HEK293 (cell line): Measurements from ENCODE around the gene NDUFS8.

Experiments
- CTCF ChIA-PET: fragments of 350-600 bp; formaldehyde crosslinking; extraction: SDS; loops from one replicate; lab custom pipeline; 2021; ENCODE audit warnings: antibody characterized with exemption; lab: Yijun Ruan, JAX
- POLR2A ChIA-PET: fragments of 300-600 bp; formaldehyde crosslinking; extraction: SDS; loops from one replicate; lab custom pipeline; 2020; ENCODE audit warnings: antibody characterized with exemption, inconsistent platforms; lab: Yijun Ruan, JAX
- H3K27ac ChIP-seq: fragments of 200-500 bp; sonication (Bioruptor generic); 2 replicates; pipeline ENCODE4 v1.5.1; 2014; ENCODE audit warnings: low read depth, low read length, control low read depth, inconsistent platforms; ENCODE audit errors: extremely low read depth
- H3K36me3 ChIP-seq, 2 experiments: fragments of 200-500 bp in 1 of 2; sonication (Bioruptor generic) in 1 of 2; 1 replicate in 1 of 2; 2 replicates in 1 of 2; pipeline ENCODE4 v1.5.1; 2014 to 2017; ENCODE audit warnings: inconsistent platforms in 2 of 2, low read length in 2 of 2; ENCODE audit not compliant: control insufficient read depth in 2 of 2, insufficient read depth in 1 of 2
- H3K4me1 ChIP-seq: fragments of 200-500 bp; sonication (Bioruptor generic); 2 replicates; pipeline ENCODE4 v1.5.1; 2014; ENCODE audit warnings: mild to moderate bottlenecking, low read length, inconsistent platforms; ENCODE audit not compliant: control insufficient read depth, insufficient read depth
- H3K4me3 ChIP-seq: 2 replicates; pipeline ENCODE4 v1.5.1; 2011; ENCODE audit warnings: low read depth, mild to moderate bottlenecking, control low read depth, low read length, moderate library complexity
- H3K9me3 ChIP-seq: fragments of 200-500 bp; sonication (Bioruptor generic); 2 replicates; pipeline ENCODE4 v1.5.1; 2014; ENCODE audit warnings: low read depth, low read length, inconsistent platforms; ENCODE audit not compliant: control insufficient read depth, insufficient read depth
- GLI4 ChIP-seq: fragments of 450-650 bp; formaldehyde crosslinking; IDR thresholded peaks from 2 replicates; pipeline ENCODE4 v1.5.1; 2016; ENCODE audit warnings: missing biosample characterization, missing genetic modification characterization
- KLF1 ChIP-seq: fragments of 450-650 bp; formaldehyde crosslinking; IDR thresholded peaks from 2 replicates; pipeline ENCODE4 v1.5.1; 2016; ENCODE audit warnings: missing biosample characterization, missing genetic modification characterization
- KLF16 ChIP-seq: fragments of 450-650 bp; formaldehyde crosslinking; IDR thresholded peaks from 2 replicates; pipeline ENCODE4 v1.5.1; 2017; ENCODE audit warnings: missing biosample characterization, missing genetic modification characterization
- KLF7 ChIP-seq: fragments of 450-650 bp; formaldehyde crosslinking; IDR thresholded peaks from 2 replicates; pipeline ENCODE4 v1.5.1; 2016; ENCODE audit warnings: missing biosample characterization, missing genetic modification characterization, borderline replicate concordance
- RBAK ChIP-seq: fragments of 450-650 bp; formaldehyde crosslinking; IDR thresholded peaks from 2 replicates; pipeline ENCODE4 v1.5.1; 2016; ENCODE audit warnings: missing biosample characterization, missing genetic modification characterization
- SETDB1 ChIP-seq: IDR thresholded peaks from one replicate; pipeline ENCODE4 v1.6.1; 2017; ENCODE audit warnings: mild to moderate bottlenecking, low read length, moderate library complexity, mixed read lengths; ENCODE audit not compliant: insufficient read length
- ZBTB21 ChIP-seq: fragments of 450-650 bp; formaldehyde crosslinking; IDR thresholded peaks from 2 replicates; pipeline ENCODE4 v1.5.1; 2017; ENCODE audit warnings: missing biosample characterization, missing genetic modification characterization
- ZBTB8A ChIP-seq: fragments of 450-650 bp; formaldehyde crosslinking; IDR thresholded peaks from 2 replicates; pipeline ENCODE4 v1.5.1; 2016; ENCODE audit warnings: missing biosample characterization, missing genetic modification characterization
- ZFHX2 ChIP-seq: fragments of 450-650 bp; formaldehyde crosslinking; conservative IDR thresholded peaks from 2 replicates; pipeline ENCODE4 v1.5.1; 2016; ENCODE audit warnings: missing biosample characterization, missing genetic modification characterization
- ZNF214 ChIP-seq: fragments of 450-650 bp; formaldehyde crosslinking; IDR thresholded peaks from 2 replicates; pipeline ENCODE4 v1.5.1; 2017; ENCODE audit warnings: missing biosample characterization, mild to moderate bottlenecking, missing genetic modification characterization, borderline replicate concordance
- ZNF37A ChIP-seq: fragments of 450-650 bp; IDR thresholded peaks from 2 replicates; pipeline ENCODE4 v1.5.1; 2018; ENCODE audit warnings: missing biosample characterization, missing genetic modification characterization
- ZNF571 ChIP-seq: fragments of 450-650 bp; formaldehyde crosslinking; IDR thresholded peaks from 2 replicates; pipeline ENCODE4 v1.5.0; 2017; ENCODE audit warnings: missing biosample characterization, missing genetic modification characterization
- ZNF670 ChIP-seq: fragments of 450-650 bp; formaldehyde crosslinking; IDR thresholded peaks from 2 replicates; pipeline ENCODE4 v1.5.1; 2016; ENCODE audit warnings: missing biosample characterization, missing genetic modification characterization, low read depth
- ZNF677 ChIP-seq: fragments of 450-650 bp; IDR thresholded peaks from 2 replicates; pipeline ENCODE4 v1.5.0; 2018; ENCODE audit warnings: missing biosample characterization, mild to moderate bottlenecking, missing genetic modification characterization, moderate library complexity
- TF ChIP-seq, protein P1 (sequence below): fragments of 450-650 bp; formaldehyde crosslinking; IDR thresholded peaks from 2 replicates; pipeline ENCODE4 v1.5.1; 2016; ENCODE audit warnings: missing biosample characterization, missing genetic modification characterization
- TF ChIP-seq, protein P2 (sequence below): fragments of 450-650 bp; formaldehyde crosslinking; conservative IDR thresholded peaks from 2 replicates; pipeline ENCODE4 v1.5.1; 2016; ENCODE audit warnings: low read depth, missing biosample characterization, missing genetic modification characterization
- TF ChIP-seq, protein P3 (sequence below): fragments of 450-650 bp; formaldehyde crosslinking; IDR thresholded peaks from 2 replicates; pipeline ENCODE4 v1.5.1; 2016; ENCODE audit warnings: missing biosample characterization, missing genetic modification characterization
- TF ChIP-seq, protein P4 (sequence below): fragments of 450-650 bp; formaldehyde crosslinking; IDR thresholded peaks from 2 replicates; pipeline ENCODE4 v1.5.1; 2016; ENCODE audit warnings: missing biosample characterization, missing genetic modification characterization

Gene NDUFS8

DNA sequence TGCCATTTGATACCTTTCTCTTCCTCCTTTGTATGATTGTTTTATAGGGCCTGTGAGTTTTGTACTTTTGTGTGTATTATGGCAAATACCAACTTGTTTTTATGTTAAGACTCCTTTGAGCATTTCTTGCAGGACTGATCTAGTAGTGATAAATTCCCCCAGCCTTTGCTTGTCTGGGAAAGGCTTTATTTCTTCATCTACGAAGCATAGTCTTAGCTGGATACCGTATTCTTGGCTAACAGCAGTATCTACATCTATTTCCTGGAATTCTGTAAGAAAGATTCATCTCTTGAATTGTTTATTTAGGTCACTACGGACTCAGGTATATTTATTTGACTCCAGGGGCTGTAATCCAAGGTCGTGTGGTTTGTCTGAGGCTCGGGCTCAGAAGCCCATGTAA is 6.0 kb upstream of the NDUFS8 start:
- no peak overlapping the region for H3K27ac ChIP-seq
- no peak for TF ChIP-seq ZBTB8A (tag by site-specific recombination)
- no peak for TF ChIP-seq GLI4 (tag by site-specific recombination)
- TF ChIP-seq SETDB1, result peak; percentile 96
- 0 out of 2 replicates have a peak, but pooled peaks have one; percentile 19 for TF ChIP-seq ZNF677 (tag by site-specific recombination)
- TF ChIP-seq RBAK (tag by site-specific recombination), result no peak
- no peak for TF ChIP-seq ZNF571
- no peak for TF ChIP-seq ZNF214 (tag by site-specific recombination)
- no peak for TF ChIP-seq ZNF670 (tag by site-specific recombination)
- POLR2A ChIA-PET, result interaction anchor here (1.0 to 1.3 kb wide), 2 partner anchors 14 to 16 kb away, joined by 3 to 4 read pairs; partner anchors contain the start of gene ALDH3B1
- no peaks in the 10 kb centered on the region for H3K9me3 ChIP-seq
- H3K4me1 ChIP-seq, result no peaks in the 10 kb centered on the region
- H3K4me3 ChIP-seq, result no peak overlapping the region
- CTCF ChIA-PET, result interaction anchor here (0.6 kb wide), 1 partner anchor 86 kb away, joined by 3 read pairs; no protein-coding TSS in a partner anchor
- H3K36me3 ChIP-seq, result peaks cover 0 to 18% of the 10 kb centered on the region in 2 experiments; a peak in 1 of 3 replicates

DNA sequence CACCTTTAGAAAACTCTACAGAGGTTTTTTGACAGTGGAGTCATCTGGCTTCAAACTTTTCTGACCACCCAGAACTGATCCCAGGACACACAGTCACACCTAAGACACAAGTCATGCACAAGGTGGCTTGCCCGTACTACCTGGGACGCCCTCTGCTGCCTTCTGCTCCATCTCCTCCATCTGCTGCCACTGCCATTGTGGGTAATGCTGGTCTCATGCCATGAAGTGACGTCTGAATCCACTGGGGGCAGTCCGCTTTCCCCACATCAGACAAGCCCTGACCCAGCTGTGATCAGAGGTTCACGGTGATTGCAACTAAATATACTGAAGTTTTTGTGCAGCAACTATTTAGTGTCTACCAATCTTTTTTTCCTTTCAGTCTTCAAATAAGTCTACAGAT is 5.4 kb upstream of the NDUFS8 start:
- TF ChIP-seq, protein P1, sequence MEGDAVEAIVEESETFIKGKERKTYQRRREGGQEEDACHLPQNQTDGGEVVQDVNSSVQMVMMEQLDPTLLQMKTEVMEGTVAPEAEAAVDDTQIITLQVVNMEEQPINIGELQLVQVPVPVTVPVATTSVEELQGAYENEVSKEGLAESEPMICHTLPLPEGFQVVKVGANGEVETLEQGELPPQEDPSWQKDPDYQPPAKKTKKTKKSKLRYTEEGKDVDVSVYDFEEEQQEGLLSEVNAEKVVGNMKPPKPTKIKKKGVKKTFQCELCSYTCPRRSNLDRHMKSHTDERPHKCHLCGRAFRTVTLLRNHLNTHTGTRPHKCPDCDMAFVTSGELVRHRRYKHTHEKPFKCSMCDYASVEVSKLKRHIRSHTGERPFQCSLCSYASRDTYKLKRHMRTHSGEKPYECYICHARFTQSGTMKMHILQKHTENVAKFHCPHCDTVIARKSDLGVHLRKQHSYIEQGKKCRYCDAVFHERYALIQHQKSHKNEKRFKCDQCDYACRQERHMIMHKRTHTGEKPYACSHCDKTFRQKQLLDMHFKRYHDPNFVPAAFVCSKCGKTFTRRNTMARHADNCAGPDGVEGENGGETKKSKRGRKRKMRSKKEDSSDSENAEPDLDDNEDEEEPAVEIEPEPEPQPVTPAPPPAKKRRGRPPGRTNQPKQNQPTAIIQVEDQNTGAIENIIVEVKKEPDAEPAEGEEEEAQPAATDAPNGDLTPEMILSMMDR (tag by site-specific recombination), result peak; percentile 32; the same call in 1 of the 2 replicates
- TF ChIP-seq, protein P2, sequence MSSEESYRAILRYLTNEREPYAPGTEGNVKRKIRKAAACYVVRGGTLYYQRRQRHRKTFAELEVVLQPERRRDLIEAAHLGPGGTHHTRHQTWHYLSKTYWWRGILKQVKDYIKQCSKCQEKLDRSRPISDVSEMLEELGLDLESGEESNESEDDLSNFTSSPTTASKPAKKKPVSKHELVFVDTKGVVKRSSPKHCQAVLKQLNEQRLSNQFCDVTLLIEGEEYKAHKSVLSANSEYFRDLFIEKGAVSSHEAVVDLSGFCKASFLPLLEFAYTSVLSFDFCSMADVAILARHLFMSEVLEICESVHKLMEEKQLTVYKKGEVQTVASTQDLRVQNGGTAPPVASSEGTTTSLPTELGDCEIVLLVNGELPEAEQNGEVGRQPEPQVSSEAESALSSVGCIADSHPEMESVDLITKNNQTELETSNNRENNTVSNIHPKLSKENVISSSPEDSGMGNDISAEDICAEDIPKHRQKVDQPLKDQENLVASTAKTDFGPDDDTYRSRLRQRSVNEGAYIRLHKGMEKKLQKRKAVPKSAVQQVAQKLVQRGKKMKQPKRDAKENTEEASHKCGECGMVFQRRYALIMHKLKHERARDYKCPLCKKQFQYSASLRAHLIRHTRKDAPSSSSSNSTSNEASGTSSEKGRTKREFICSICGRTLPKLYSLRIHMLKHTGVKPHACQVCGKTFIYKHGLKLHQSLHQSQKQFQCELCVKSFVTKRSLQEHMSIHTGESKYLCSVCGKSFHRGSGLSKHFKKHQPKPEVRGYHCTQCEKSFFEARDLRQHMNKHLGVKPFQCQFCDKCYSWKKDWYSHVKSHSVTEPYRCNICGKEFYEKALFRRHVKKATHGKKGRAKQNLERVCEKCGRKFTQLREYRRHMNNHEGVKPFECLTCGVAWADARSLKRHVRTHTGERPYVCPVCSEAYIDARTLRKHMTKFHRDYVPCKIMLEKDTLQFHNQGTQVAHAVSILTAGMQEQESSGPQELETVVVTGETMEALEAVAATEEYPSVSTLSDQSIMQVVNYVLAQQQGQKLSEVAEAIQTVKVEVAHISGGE (tag by site-specific recombination), result no peak
- POLR2A ChIA-PET, result interaction anchor here (1.0 to 1.3 kb wide), 2 partner anchors 15 kb away, joined by 3 to 4 read pairs; partner anchors contain the start of gene ALDH3B1
- peaks cover 0 to 18% of the 10 kb centered on the region in 2 experiments; a peak in 1 of 3 replicates for H3K36me3 ChIP-seq

DNA sequence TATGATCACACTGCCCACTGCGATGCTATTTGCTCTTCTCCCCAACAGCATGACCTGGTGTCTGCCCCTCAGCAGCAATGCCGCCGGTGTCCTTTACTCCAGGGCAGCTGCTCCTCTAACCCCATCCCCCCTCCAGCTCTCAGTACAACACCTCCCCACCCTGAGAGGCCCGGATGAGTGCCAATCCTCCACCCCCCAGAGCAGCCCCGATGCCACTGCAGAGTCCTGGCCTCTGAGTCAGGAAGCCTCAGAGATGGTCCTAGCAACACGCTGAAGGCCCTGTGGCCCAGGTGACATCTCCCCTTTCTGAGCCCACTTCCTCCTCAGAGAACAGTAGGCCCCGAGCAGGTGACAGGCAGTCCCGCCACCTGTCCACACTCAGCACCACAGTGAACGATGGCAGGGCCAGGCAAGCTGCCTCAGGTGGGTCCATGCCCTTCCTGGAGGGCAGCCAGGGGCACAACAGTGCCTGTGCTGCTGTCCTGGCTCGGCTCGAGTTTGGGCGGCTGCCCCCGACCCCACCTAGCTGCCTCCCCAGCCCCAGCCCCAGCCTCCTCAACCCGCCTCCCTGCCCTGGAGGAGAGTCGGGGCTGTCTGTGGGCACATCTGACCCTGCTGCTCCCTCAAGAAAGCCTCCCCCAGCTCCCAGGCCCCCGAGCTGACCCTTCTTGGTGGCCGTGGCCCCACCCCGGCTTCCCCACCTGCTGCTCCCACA is 3.9 kb upstream of the NDUFS8 start:
- no peak overlapping the region for H3K4me3 ChIP-seq
- no peak for TF ChIP-seq KLF1 (tag by site-specific recombination)
- TF ChIP-seq, protein P3, sequence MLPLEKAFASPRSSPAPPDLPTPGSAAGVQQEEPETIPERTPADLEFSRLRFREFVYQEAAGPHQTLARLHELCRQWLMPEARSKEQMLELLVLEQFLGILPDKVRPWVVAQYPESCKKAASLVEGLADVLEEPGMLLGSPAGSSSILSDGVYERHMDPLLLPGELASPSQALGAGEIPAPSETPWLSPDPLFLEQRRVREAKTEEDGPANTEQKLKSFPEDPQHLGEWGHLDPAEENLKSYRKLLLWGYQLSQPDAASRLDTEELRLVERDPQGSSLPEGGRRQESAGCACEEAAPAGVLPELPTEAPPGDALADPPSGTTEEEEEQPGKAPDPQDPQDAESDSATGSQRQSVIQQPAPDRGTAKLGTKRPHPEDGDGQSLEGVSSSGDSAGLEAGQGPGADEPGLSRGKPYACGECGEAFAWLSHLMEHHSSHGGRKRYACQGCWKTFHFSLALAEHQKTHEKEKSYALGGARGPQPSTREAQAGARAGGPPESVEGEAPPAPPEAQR (tag by site-specific recombination), result no peak
- TF ChIP-seq ZNF37A, result no peak
- TF ChIP-seq ZFHX2 (tag by site-specific recombination), result no peak
- TF ChIP-seq KLF16 (tag by site-specific recombination), result no peak
- TF ChIP-seq, protein P4, sequence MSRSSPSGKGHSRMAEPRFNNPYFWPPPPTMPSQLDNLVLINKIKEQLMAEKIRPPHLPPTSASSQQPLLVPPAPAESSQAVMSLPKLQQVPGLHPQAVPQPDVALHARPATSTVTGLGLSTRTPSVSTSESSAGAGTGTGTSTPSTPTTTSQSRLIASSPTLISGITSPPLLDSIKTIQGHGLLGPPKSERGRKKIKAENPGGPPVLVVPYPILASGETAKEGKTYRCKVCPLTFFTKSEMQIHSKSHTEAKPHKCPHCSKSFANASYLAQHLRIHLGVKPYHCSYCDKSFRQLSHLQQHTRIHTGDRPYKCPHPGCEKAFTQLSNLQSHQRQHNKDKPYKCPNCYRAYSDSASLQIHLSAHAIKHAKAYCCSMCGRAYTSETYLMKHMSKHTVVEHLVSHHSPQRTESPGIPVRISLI, result no peak
- TF ChIP-seq KLF7, result no peak
- TF ChIP-seq ZBTB21 (tag by site-specific recombination), result no peak
- POLR2A ChIA-PET, result interaction anchor here (2.1 kb wide), 1 partner anchor 17 kb away, joined by 5 read pairs; the partner anchor contains the start of gene ALDH3B1
- peaks cover 0 to 18% of the 10 kb centered on the region in 2 experiments; a peak in 1 of 3 replicates for H3K36me3 ChIP-seq
- no peak overlapping the region for H3K27ac ChIP-seq
- H3K9me3 ChIP-seq, result no peaks in the 10 kb centered on the region
- H3K4me1 ChIP-seq, result no peaks in the 10 kb centered on the region
- CTCF ChIA-PET, result interaction anchor here (0.6 to 0.7 kb wide), 2 partner anchors 17 to 71 kb away, joined by 3 to 4 read pairs; partner anchors contain the start of gene ALDH3B1

More for the DNA sequence above, 5.4 kb upstream of the NDUFS8 start:
- H3K9me3 ChIP-seq, result no peaks in the 10 kb centered on the region
- CTCF ChIA-PET, result interaction anchor here (0.6 kb wide), 1 partner anchor 291 kb away, joined by 3 read pairs; no protein-coding TSS in a partner anchor
- H3K4me1 ChIP-seq, result no peaks in the 10 kb centered on the region
- H3K27ac ChIP-seq, result no peak overlapping the region
- H3K4me3 ChIP-seq, result no peak overlapping the region
